ENCODE measurements around the gene DENND5B.
"Not testable (repeated sequence)": the region's sequence is repeated elsewhere in the genome, so short reads cannot be mapped to it uniquely, and the experiment has no call there.

Gene DENND5B

DNA sequence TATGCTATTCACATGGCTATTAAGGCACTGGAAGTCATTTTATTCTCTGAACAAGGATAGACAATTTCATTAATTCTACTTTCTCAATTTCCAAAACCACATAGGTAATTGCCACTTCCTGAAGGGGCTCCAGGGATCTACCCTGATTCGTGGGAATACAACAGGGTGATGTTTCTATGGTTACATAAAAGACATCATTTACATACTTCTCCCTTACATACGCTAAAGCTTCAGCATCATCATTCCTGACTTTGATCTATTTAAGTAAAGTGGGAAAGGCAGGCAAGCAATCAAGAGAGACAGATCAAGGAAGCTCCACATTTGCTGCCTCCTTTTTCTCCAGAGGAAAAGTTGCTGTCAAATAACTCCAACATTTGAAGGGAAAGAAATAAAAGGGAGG is 146.2 kb downstream of the DENND5B start:
- in situ Hi-C loops (cut with HindIII; ENCODE audit: low pct_unique_long_range_greater_than_20kb, low sequenced_read_pairs): no loop called here
- no peak for TF ChIP-seq JUND (IDR thresholded peaks at IDR 0.05; ENCODE audit: low read depth)
- no peak for DNase-seq (ENCODE audit: low read depth in 1 of 2, low spot score in 1 of 2)

DNA sequence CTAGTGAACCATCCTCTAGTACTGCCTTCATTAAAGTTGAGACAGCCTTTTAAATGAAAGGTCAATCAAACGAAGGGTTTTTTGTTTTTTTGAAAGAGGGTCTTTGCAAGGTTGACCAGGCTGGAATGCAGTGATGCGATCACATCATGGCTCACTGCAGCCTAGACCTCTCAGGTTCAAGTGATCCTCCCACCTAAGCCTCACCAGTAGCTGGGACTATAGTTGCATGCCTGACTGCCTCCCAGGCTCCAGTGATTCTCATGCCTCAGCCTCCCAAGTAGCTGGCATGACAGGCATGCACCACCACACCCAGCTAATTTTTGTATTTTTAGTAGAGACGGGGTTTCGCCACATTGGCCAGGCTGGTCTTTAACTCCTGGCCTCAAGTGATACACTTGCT is 150.3 kb downstream of the DENND5B start:
- TF ChIP-seq JUND (IDR thresholded peaks at IDR 0.05; ENCODE audit: low read depth): no peak
- no peak for DNase-seq (ENCODE audit: low read depth in 1 of 2, low spot score in 1 of 2)
- in situ Hi-C loops (cut with HindIII; ENCODE audit: low pct_unique_long_range_greater_than_20kb, low sequenced_read_pairs): no loop called here

- in situ Hi-C loops (cut with HindIII; ENCODE audit: low pct_unique_long_range_greater_than_20kb, low sequenced_read_pairs): no loop called here
- DNase-seq (ENCODE audit: low read depth in 1 of 2, low spot score in 1 of 2): no peak
- no peak for TF ChIP-seq JUND (IDR thresholded peaks at IDR 0.05; ENCODE audit: low read depth)
Measured at GRCh38 chr12:31440134-31440533, 150.8 kb downstream of the DENND5B start.

DNA sequence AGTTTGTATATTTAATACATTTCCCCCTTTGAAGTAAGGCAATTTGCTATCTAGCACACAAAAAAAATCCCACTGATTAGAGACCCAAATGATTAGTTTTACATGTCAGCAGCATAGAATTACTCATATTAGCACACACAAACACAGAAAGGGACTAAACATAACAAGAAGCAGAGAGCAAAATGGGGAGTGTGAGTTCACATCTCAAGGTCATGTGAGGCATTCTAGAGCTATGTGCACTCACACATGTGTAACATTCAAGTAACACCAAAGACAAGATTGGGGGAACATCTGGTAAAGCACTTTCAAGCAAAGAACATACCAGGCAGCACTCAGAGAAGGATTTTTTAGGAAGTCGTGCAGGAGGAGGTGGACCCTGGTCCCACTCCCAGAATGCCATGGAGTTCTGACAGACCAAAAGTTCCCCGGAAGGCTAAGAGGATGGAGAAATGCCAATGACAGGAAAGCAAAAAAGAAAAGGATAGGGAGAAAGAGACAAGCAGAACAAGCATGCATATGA is 159.2 kb downstream of the DENND5B start:
- no peak for DNase-seq (ENCODE audit: low read depth in 1 of 2, low spot score in 1 of 2)
- in situ Hi-C loops (cut with HindIII; ENCODE audit: low pct_unique_long_range_greater_than_20kb, low sequenced_read_pairs): no loop called here
- no peak for TF ChIP-seq JUND (IDR thresholded peaks at IDR 0.05; ENCODE audit: low read depth)

DNA sequence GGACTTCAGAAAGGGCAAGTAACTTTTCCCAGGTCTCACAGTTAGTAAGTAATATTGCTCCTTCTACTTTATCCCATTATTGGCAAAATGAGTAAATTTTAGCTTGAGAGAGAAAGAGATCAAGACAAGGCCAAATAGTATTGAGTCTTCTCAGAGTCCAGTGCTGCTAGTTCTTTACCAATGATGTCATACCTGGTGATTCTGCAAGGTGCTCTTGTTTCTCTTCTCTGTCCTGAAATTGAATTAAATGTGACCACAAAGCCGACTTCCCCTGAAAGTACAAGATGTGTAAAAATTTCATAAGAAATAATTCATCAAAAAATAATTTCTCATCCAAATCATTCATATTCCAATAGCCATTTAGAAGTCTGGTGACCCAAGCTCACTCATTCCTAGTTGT is 167.5 kb downstream of the DENND5B start:
- no peak for TF ChIP-seq JUND (IDR thresholded peaks at IDR 0.05; ENCODE audit: low read depth)
- in situ Hi-C loops (cut with HindIII; ENCODE audit: low pct_unique_long_range_greater_than_20kb, low sequenced_read_pairs): no loop called here

DNA sequence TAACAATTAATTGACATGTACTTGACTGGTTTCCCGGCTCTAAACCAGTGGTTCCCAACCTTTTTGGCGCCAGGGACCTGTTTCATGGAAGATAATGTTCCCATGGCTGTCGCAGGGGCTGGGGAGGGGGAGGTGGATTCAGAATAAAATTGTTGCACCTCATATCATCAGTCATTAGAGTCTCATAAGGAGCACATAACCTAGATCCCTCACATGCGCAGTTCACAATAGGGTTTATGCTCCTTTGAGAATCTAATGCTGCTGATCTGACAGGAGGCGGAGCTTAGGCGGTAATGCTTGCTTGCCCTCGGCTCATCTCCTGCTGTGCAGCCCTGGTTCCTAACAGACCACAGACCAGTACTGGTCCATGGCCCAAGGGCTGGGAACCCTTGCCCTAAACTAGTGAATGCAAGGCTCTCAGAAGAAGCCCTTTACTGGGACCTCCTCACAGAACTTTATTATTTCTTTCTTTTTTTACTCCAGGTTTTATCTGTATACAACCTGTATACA is 178.6 kb downstream of the DENND5B start:
- in situ Hi-C loops (cut with HindIII; ENCODE audit: low pct_unique_long_range_greater_than_20kb, low sequenced_read_pairs): no loop called here
- no peak for TF ChIP-seq JUND (IDR thresholded peaks at IDR 0.05; ENCODE audit: low read depth)
- DNase-seq (ENCODE audit: low read depth in 1 of 2, low spot score in 1 of 2): no peak

More for the DNA sequence above, 167.5 kb downstream of the DENND5B start:
- DNase-seq (ENCODE audit: low read depth in 1 of 2, low spot score in 1 of 2): no peak

DNA sequence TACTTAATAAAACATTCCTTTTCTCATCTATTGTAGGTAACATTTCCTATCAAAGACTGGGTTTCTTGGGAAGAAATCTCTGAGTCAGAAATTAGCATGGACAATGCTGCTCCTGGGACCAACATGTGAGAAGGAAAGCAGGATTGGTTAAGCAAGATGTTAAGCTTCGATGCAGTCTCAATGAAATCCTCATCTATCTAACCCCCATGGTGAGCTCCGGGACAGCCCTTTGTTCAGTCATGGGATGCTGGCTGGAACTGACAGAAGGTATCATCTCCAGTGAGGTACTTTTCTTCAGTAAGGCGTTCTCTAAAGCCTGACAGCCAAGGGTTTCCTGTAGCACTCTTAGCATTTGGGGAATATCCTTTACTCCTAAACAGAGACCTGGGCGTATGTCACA is 182.2 kb downstream of the DENND5B start:
- in situ Hi-C loops (cut with HindIII; ENCODE audit: low pct_unique_long_range_greater_than_20kb, low sequenced_read_pairs): no loop called here
- TF ChIP-seq JUND (IDR thresholded peaks at IDR 0.05; ENCODE audit: low read depth): no peak
- no peak for DNase-seq (ENCODE audit: low read depth in 1 of 2, low spot score in 1 of 2)

DNA sequence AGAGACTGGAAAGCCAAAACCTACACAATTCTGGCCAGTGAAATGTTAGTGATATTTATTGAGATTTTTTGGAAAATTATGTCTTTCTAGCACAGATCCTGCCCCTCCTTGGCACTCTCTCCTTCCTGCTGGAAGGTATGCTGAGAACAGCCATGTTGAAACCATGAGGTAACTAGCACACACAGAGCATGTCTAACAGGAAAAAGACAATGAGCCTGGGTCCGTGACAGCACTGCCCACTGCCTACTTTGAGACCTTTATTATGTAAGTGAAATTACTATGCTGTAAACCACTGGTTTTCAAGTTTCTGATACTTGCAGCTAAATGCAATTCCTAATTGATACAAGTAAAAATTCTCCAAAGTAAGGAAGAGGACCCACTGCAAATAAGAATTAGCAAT is 183.4 kb downstream of the DENND5B start:
- in situ Hi-C loops (cut with HindIII; ENCODE audit: low pct_unique_long_range_greater_than_20kb, low sequenced_read_pairs): no loop called here
- no peak for TF ChIP-seq JUND (IDR thresholded peaks at IDR 0.05; ENCODE audit: low read depth)
- DNase-seq (ENCODE audit: low read depth in 1 of 2, low spot score in 1 of 2): no peak

GRCh38 chr12:31406345-31406744 is 184.6 kb downstream of the DENND5B start:
- no peak for TF ChIP-seq JUND (IDR thresholded peaks at IDR 0.05; ENCODE audit: low read depth)
- in situ Hi-C loops (cut with HindIII; ENCODE audit: low pct_unique_long_range_greater_than_20kb, low sequenced_read_pairs): no loop called here
- no peak for DNase-seq (ENCODE audit: low read depth in 1 of 2, low spot score in 1 of 2)

- TF ChIP-seq JUND (IDR thresholded peaks at IDR 0.05; ENCODE audit: low read depth): no peak
- DNase-seq (ENCODE audit: low read depth in 1 of 2, low spot score in 1 of 2): no peak
- in situ Hi-C loops (cut with HindIII; ENCODE audit: low pct_unique_long_range_greater_than_20kb, low sequenced_read_pairs): no loop called here
Measured at GRCh38 chr12:31405021-31405420, 185.9 kb downstream of the DENND5B start.

GRCh38 chr12:31403099-31403607 is 187.8 kb downstream of the DENND5B start:
- peak; percentile 57 to 88 for DNase-seq (ENCODE audit: low read depth in 1 of 2, low spot score in 1 of 2)
- in situ Hi-C loops (cut with HindIII; ENCODE audit: low pct_unique_long_range_greater_than_20kb, low sequenced_read_pairs): not testable (repeated sequence)

DNA sequence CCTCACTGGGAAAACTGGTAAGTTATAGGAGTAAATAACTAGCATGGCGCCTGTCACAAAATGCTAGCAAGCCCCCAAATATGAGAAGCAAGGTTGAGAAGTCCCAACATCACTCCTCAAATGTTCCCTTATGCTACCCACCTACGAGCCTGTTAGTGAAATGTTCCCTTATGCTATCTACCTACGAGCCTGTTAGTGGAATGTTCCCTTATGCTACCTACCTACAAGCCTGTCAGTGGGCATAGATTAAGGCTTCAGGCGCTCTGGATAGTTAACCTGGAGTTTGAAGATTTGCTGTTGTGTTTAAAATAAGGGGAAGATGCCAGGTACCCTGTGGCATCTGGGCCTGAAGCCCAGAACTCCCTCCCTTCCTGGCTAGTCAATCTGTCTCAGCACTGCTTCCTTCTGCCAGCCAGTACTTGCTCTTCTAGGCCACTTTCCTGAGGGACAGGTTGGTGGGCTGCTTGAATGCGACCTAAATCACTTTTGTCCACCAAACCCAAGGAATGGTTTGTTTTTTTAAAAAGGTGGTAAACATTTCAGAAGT is 197.9 kb downstream of the DENND5B start:
- in situ Hi-C loops (cut with HindIII; ENCODE audit: low pct_unique_long_range_greater_than_20kb, low sequenced_read_pairs): no loop called here
- no peak for TF ChIP-seq JUND (IDR thresholded peaks at IDR 0.05; ENCODE audit: low read depth)
- no peak for DNase-seq (ENCODE audit: low read depth in 1 of 2, low spot score in 1 of 2)

GRCh38 chr12:31390991-31391390 is 199.9 kb downstream of the DENND5B start:
- TF ChIP-seq JUND (IDR thresholded peaks at IDR 0.05; ENCODE audit: low read depth): no peak
- peak in 1 of 2 experiments; percentile 44 for DNase-seq (ENCODE audit: low read depth in 1 of 2, low spot score in 1 of 2)
- in situ Hi-C loops (cut with HindIII; ENCODE audit: low pct_unique_long_range_greater_than_20kb, low sequenced_read_pairs): no loop called here

DNA sequence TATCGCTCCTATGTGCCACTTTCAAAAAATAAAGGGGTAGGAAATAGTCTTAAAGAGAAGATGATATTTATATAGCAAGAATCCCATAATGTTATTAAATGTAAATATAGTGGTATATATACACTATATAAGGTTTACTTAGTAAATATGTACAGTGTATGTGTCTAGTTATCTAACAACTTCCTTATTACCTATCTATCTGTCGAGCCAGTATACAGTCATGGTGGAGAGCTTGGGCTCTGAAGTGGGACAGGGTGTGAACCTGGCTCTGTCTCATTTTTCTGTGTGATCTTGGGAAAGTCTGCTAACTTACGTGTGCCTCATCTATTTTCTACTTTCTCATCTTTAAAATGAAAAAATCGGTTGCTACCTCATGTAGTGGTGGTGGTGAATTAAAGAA is 202.2 kb downstream of the DENND5B start:
- TF ChIP-seq JUND (IDR thresholded peaks at IDR 0.05; ENCODE audit: low read depth): no peak
- in situ Hi-C loops (cut with HindIII; ENCODE audit: low pct_unique_long_range_greater_than_20kb, low sequenced_read_pairs): no loop called here
- DNase-seq (ENCODE audit: low read depth in 1 of 2, low spot score in 1 of 2): no peak
